ENCODE measurements around the gene FBXL4. TPM values are rescaled to one million over a fixed set of nuclear protein-coding genes. Genes with fewer than 3 reads are reported as not detected.

The FBXL4 gene
- total and polyA plus RNA-seq, 2 of the 8 experiments (the other 6 are each of a cell fraction or from before 2014, with no cell fraction given) = 6.9 to 13.8 TPM

DNA sequence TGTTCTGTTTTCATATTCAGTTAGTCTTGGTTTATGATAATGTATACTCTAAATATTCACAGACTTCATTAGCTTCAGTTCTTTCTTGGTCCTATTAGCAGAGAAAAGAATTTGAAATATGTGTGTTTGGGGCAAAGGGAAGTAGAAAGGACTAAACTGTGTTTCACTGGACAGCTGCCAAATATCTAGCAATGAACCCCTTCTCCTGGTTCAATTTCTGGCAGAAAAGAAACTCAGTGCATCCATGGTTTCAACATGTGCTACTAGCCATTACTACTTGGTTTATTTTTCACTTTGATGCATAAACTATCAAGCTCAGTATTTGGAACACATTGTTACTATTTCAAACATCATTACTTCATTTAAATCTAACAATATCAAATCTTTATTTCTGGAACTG lies 43.6 kb downstream of the FBXL4 start:
- Histone ChIP-seq H3K9ac (replicated peaks in 1 of 4; ENCODE audit: extremely low read depth in 1 of 4, low read depth in 3 of 4, low read length in 3 of 4) (no peak overlapping the region), H2BK5ac (ENCODE audit: low read depth, low read length) (no peak overlapping the region), H3K4me3 (ENCODE audit: extremely low read depth in 1 of 4, insufficient read depth in 2 of 4, low read depth in 3 of 4, low read length in 4 of 4) (no peak overlapping the region), H3K23me2 (ENCODE audit: low read depth, low read length) (no peaks in the 10 kb centered on the region), H2BK120ac (replicated peaks; ENCODE audit: low read depth, low read length) (no peak overlapping the region), H4K5ac (ENCODE audit: insufficient read length, low read depth, low read length) (no peak overlapping the region), H3K27ac (ENCODE audit: low read depth, low read length) (no peak overlapping the region), H4K91ac (replicated peaks; ENCODE audit: insufficient read length, low read length) (no peak overlapping the region), H3K23ac (ENCODE audit: insufficient read length) (no peak overlapping the region), H3K4me2 (ENCODE audit: insufficient read depth in 1 of 2, low read depth in 2 of 2, low read length in 2 of 2) (no peak overlapping the region), H4K20me1 (replicated peaks in 1 of 2; ENCODE audit: control insufficient read depth in 1 of 2, insufficient read depth in 2 of 2, low read length in 2 of 2) (no peaks in the 10 kb centered on the region), H3K14ac (ENCODE audit: insufficient read length) (no peak overlapping the region), H3K56ac (replicated peaks; ENCODE audit: insufficient read length, low read depth, low read length) (no peak overlapping the region), H3K9me3 (ENCODE audit: insufficient read depth in 2 of 2, low read depth in 1 of 2, low read length in 1 of 2) (0 out of 4 replicates have a peak, but pooled peaks cover 0 to under 1% of the 10 kb centered on the region in 2 experiments), H3K36me3 (ENCODE audit: control insufficient read depth in 2 of 4, insufficient read depth in 4 of 4, low read length in 3 of 4) (peaks cover 0 to 10% (median 2%) of the 10 kb centered on the region in 4 experiments; a peak in 2 of 8 replicates), H3K18ac (ENCODE audit: extremely low read depth, low read length) (no peak overlapping the region), H3K79me1 (ENCODE audit: low read depth, low read length) (no peaks in the 10 kb centered on the region), H2BK15ac (ENCODE audit: low read length) (no peak overlapping the region), H2AK5ac (ENCODE audit: low read depth, low read length) (no peak overlapping the region), H2BK12ac (ENCODE audit: low read depth, low read length) (no peak overlapping the region), H3K27me3 (replicated peaks in 1 of 4; ENCODE audit: control insufficient read depth in 3 of 4, extremely low read depth in 1 of 4, insufficient read depth in 3 of 4, low read length in 3 of 4) (no peaks in the 10 kb centered on the region), H3K79me2 (ENCODE audit: control insufficient read depth in 1 of 2, insufficient read depth in 2 of 2, low read length in 2 of 2) (no peaks in the 10 kb centered on the region), H3K4ac (replicated peaks; ENCODE audit: insufficient read length, low read depth, low read length) (no peak overlapping the region), H4K8ac (ENCODE audit: extremely low read depth, insufficient read depth, low read length) (no peak overlapping the region), H2BK20ac (ENCODE audit: low read length) (no peak overlapping the region), H3K4me1 (replicated peaks in 1 of 4; ENCODE audit: control insufficient read depth in 3 of 4, insufficient read depth in 4 of 4, low read length in 3 of 4) (no peaks in the 10 kb centered on the region), H2AFZ (ENCODE audit: low read length) (no peak overlapping the region)
- FAIRE-seq (no peak), DNase-seq (ENCODE audit: low read depth in 1 of 2, low spot score in 2 of 2) (no peak)
- ChIA-PET POLR2A (ENCODE audit: partially characterized antibody) (no interaction called here), CTCF (ENCODE audit: partially characterized antibody) (no interaction called here)
- no peak for TF ChIP-seq BCL11A (IDR thresholded peaks at IDR 0.05; ENCODE audit: low read depth in 2 of 2, low read length in 2 of 2)
- no peak for TF ChIP-seq SP4 (IDR thresholded peaks at IDR 0.05; ENCODE audit: low read length)
- TF ChIP-seq RAD21 (IDR thresholded peaks at IDR 0.05 in 1 of 2, conservative IDR thresholded peaks at IDR 0.05 in 1 of 2; ENCODE audit: low read depth in 2 of 2, low read length in 2 of 2) = no peak
- TF ChIP-seq NRF1 (IDR thresholded peaks at IDR 0.05; ENCODE audit: low read depth, low read length) = no peak
- TF ChIP-seq ZNF274 (IDR thresholded peaks at IDR 0.05; ENCODE audit: borderline replicate concordance, extremely low read depth, low read length) = no peak
- TF ChIP-seq SP2 (IDR thresholded peaks at IDR 0.05; ENCODE audit: low read length) = no peak
- TF ChIP-seq CBX8 (IDR thresholded peaks at IDR 0.05; ENCODE audit: borderline replicate concordance, low read depth, low read length) = no peak
- TF ChIP-seq, protein P1, sequence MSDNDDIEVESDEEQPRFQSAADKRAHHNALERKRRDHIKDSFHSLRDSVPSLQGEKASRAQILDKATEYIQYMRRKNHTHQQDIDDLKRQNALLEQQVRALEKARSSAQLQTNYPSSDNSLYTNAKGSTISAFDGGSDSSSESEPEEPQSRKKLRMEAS (IDR thresholded peaks at IDR 0.05) = no peak

Data from H1 (cell line).